NCI-H526 treated with DMSO at 0.1 percent for 48 hours (cell line): ENCODE results near the gene ZCCHC14.

Experiments
- DNase-seq: peaks from one replicate; lab custom pipeline; 2025; lab: John Stamatoyannopoulos, UW

The ZCCHC14 gene

GRCh38 chr16:87426423-87427215 lies 66.2 kb downstream of the ZCCHC14 start:
- no peak for DNase-seq

- no peak for DNase-seq
Measured at GRCh38 chr16:87425941-87426340, 66.9 kb downstream of the ZCCHC14 start.

- DNase-seq: no peak
Measured at GRCh38 chr16:87424266-87424665, 68.6 kb downstream of the ZCCHC14 start.

- DNase-seq: no peak
Measured at GRCh38 chr16:87423429-87423828, 69.4 kb downstream of the ZCCHC14 start.

GRCh38 chr16:87422106-87422505 lies 70.7 kb downstream of the ZCCHC14 start:
- no peak for DNase-seq

GRCh38 chr16:87421003-87421912 lies 71.6 kb downstream of the ZCCHC14 start:
- no peak for DNase-seq

GRCh38 chr16:87420026-87421002 lies 72.5 kb downstream of the ZCCHC14 start:
- no peak for DNase-seq

- no peak for DNase-seq
Measured at GRCh38 chr16:87418644-87419043, 74.2 kb downstream of the ZCCHC14 start.

GRCh38 chr16:87418216-87418615 lies 74.6 kb downstream of the ZCCHC14 start:
- DNase-seq: no peak

GRCh38 chr16:87417528-87417910 lies 75.3 kb downstream of the ZCCHC14 start:
- no peak for DNase-seq

- DNase-seq: no peak
Measured at GRCh38 chr16:87416826-87417527, 75.8 kb downstream of the ZCCHC14 start.

- no peak for DNase-seq
Measured at GRCh38 chr16:87415441-87415840, 77.4 kb downstream of the ZCCHC14 start.

- no peak for DNase-seq
Measured at GRCh38 chr16:87414251-87414680, 78.6 kb downstream of the ZCCHC14 start.

GRCh38 chr16:87412996-87413421 lies 79.8 kb downstream of the ZCCHC14 start:
- DNase-seq: no peak

- DNase-seq: no peak
Measured at GRCh38 chr16:87412371-87412995, 80.3 kb downstream of the ZCCHC14 start.

- no peak for DNase-seq
Measured at GRCh38 chr16:87411375-87412271, 81.2 kb downstream of the ZCCHC14 start.

- DNase-seq: no peak
Measured at GRCh38 chr16:87410968-87411367, 81.9 kb downstream of the ZCCHC14 start.

- DNase-seq: no peak
Measured at GRCh38 chr16:87410530-87410929, 82.3 kb downstream of the ZCCHC14 start.

GRCh38 chr16:87409781-87410180 lies 83.0 kb downstream of the ZCCHC14 start:
- no peak for DNase-seq

GRCh38 chr16:87409153-87409552 lies 83.7 kb downstream of the ZCCHC14 start:
- no peak for DNase-seq
